Activated T-cell treated with anti-CD3 and anti-CD28 coated beads for 4 hours (primary cell): ENCODE results near the gene NDUFA7.
"Not testable (repeated sequence)": the region's sequence is repeated elsewhere in the genome, so short reads cannot be mapped to it uniquely, and the experiment has no call there.

Source experiments
- DNase-seq: peaks from one replicate; pipeline ENCODE4 v3.0.0-alpha.2; 2020

NDUFA7 gene

DNA sequence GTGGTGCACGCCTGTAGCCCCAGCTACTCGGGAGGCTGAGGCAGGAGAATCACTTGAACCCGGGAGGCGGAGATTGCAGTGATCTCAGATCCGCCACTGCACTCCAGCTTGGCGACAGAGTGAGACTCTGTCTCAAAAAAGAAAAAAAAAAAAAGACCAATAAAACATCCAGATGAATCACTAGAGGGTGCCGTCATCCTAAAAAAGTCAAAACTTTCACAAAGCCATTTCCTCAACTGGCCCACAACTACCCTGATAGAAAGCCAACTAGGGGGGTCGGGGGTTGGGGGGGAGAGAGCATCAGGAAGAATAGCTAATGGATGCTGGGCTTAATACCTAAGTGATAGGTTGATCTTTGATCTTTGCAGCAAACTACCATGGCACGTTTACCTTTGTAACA is 2.3 kb downstream of the NDUFA7 start:
- DNase-seq: not testable (repeated sequence)

DNA sequence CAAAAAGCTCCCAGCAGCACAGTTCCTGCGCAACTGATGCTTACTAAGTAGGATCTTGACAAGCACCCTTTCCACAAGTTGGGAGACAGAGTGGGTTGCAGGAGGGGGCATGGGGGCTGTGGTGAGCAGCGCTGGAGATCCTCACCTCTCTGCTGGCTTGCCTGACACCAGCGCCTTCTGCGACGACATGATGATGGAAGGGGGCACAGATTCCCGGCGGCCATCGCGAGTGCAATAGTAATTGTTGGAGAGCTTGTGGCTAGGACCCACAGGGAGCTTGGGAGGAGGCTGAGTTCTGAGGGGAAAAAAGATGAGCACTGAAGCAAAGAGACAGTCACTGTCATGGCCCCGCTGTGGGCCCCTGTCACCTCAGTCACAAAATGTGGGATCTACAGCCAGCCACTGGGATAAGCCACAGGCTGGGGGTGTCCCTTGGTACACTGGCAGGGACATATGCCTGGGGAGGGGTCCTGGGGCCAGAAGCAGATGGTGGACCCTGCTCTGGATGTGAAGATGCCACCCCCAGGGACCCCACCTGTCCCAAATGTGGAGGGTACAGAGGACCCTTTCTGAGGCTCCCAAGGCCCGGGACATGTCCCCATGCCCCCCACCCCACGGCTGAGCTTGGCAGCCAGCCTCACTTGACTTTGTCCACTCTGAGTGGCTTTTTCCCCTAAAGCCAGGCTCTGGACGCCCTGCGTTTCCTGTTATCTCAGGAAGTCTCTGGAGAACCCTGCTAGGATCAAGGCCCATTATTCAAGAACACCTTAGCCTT is 4.6 kb downstream of the NDUFA7 start:
- DNase-seq: no peak

DNA sequence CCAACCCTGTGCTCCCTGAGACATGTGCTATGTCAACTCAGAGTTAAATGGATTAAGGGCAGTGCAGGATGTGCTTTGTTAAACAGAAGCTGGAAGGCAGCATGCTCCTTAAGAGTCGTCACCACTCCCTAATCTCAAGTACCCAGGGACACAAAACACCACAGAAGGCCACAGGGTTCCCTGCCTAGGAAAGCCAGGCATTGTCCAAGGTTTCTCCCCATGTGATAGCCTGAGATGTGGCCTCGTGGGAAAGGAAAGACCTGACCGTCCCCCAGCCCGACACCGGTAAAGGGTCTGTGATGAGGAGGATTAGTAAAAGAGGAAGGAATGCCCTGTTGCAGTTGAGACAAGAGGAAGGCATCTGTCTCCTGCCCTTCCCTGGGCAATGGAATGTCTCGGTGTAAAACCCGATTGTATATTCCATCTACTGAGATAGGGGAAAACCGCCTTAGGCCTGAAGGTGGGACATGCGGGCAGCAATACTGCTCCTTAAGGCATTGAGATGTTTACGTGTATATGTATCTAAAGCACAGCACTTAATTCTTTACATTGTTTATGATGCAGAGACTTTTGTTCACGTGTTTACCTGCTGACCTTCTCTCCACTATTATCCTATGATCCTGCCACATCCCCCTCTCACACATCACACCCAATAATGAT is 6.1 kb downstream of the NDUFA7 start:
- not testable (repeated sequence) for DNase-seq

DNA sequence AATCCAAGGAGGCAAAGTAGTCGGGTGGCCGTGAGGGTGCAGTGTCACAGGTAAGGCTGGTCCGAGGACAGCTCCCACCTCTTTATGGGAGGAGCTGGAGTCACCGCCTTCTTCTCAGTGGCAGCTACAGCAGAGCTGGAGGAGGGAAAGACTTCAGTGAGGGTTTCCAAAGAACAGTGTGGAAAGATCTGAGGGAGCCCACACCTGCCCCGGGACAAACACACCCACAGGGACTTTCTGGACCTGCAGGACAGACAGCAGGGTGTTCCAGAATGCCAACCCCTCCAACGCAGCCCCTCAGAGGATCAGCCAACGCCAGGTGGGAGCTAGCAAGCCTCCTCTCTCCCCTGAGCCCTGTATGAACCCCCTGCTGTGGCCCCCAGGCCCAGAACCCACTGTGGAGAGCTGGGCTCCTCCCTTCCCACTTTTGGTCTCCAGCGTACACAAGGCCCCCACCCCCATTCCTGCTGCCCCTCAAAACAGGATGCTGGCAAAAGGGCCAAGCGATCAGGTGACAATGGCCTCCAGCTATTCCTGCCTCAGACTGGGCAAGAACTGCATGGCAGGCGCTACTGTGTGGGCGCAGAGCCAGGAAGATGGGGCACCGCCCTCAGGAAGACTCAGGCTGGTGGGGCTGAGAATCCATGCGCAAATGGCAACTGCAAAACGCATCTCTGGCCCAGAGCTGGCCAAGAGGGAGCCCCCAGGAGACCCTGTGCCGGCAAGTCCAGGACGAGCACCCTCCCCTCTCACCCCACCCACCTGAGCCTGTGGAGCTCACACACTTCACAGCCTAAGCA is 9.5 kb downstream of the NDUFA7 start:
- no peak for DNase-seq

DNA sequence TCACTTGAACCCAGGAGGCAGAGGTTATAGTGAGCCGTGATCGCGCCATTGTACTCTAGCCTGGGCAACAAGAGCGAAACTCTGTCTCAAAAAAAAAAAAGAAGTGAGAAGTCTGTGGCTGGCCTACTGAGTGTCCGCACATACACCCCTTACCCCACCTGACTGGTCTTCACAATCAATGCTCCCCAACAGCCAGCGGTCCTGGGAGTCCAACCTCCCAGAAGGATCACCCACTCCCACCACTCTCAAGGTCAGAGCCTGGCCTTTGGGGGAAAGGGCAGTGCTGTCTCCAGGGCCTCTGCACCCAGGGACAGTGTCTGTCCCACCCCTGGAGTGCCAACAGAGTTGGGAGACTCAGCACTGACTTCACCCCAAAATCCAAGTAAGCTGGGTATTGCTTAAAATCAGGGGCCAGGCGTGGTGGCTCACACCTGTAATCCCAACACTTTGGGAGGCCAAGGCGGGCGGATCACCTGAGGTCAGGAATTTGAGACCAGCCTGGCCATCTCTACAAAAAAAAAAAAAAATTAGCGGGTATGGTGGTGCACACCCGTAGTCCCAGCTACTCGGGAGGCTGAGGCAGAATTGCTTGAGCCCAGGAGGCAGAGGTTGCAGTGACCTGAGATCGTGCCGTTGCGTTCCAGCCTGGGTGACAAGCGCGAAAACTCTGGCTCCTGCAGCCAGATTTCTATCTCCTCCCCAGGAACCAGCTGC is 10.7 kb downstream of the NDUFA7 start:
- no peak for DNase-seq

DNA sequence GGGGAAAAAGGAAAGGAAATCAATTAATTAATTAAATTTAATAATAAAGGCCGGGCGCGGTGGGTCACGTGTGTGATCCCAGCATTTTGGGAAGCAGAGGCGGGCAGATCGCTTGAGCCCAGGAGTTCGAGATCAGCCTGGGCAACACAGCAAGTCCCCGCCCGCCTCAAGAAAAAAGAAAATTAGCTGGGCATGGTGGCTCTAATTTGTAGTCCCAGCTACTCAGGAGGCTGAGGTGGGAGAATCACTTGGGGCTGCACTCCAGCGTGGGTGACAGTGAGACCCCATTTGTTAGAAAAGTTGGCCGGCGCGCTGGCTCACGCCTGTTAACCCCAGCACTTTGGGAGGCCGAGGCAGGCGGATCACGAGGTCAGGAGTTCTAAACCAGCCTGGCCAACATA is 12.3 kb downstream of the NDUFA7 start:
- DNase-seq: no peak

DNA sequence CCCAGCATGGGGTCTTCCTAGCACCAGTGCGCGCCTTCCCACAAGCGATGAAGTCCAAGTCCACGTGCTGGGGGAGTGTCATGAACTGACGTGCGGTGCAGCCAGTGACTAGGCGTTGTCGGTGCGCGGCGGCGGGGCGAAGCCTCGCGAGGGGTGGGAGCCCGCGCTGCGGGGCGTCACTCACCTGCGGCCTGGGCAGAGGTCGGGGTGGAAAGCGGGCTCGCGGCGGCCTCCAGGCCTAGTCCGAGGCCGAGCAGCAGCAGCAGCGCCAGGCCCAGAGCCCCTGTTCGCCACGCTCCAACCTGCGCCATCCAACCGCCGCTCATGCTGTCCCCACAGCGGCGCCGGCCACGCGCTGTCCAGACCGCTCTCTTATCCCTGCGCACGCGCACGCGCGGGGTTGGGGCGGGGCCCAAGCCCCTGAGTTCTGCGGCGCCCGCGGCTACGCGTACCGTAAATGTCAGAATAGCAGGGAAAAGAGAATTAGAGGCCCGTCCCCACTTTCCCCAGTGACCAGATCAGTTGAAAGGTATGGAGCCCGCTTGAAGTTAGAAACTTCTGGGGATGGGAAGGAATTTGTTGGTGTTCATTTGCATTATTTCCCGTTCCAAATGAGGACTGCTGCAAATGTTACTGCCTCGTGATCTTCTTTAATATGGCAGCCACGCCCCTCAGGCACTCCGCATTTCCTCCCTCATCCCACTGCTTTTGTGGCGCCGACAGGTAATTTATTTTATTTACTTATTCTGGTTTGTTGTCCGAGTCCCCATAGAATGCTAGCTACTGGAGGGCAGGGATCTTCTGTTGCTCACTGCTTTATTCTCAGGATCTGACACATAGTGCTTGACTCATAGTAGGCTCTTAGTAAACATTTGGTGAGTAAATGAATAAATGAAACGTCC is 13.0 kb downstream of the NDUFA7 start, which contains the start of gene CD320:
Gene CD320 (minus strand): TSS at position 394 of the 902 bp plus-strand sequence. CDS start 68 bp downstream, at position 326.
- DNase-seq: peak; percentile 77

DNA sequence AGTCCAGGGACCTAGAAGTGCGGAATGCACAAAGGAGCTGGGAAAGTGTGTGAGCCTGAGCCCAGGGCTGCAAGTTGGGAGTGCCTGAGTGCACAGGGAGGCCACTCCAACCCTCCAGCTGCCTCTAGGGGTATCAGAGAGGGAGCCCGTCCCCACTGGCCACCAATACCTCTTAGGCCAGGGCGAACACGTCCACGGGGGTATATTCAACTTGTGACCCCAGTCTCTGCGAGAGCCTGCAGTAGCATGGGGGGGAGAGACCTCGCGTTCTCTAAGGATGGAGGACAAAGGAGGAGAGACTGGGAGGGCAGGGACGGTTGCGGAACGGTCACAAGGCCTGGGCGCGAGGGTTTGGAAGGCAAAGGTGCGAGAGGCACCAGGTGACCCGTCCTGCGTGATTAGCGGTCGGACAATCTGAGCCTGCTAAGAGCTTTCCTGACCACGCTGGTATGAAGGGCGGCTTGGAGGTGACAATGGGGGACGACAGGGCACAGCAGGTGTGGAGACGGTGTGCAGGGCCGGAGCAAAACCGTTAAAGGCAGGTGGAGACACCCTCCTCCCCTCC is 13.7 kb downstream of the NDUFA7 start:
- no peak for DNase-seq

DNA sequence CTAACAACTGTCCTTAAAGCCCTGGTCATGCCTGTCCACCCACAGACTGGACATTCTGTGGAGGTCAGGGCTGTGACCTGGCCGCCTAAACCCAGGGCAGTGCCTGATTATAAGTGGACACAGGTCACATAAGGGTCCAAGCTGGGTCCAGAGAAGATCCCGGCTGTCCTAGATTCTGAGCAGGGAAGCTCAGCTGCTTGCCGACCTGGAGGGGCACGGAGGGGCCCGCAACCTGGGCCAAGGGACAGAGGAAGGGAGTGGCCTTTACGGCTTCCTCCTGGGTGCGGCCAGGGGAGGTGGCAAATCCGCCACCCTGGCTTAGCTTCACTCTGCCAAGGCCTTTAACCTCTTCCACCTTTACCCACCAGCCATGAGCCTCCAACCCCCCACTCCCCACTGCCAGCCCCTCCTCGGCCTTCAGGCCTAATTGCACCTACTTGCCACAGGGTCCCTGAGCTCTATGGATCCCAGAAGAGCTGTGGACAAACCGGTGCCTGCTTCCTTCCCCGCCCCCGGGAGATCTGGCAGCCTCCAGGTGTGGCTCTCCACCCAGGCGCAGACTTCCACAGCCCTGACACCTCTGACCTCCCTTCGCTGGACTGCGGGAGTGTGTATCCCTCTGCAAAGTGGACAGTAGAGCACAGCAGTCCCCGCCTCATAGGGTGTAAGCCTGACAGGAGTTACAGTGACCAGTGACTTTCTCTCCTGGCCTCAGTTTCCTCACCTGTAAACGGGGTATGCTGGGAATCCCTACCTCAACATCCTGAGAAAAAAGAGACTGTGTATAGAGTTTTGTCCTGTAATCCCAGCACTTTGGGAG is 14.7 kb downstream of the NDUFA7 start:
- DNase-seq: no peak

DNA sequence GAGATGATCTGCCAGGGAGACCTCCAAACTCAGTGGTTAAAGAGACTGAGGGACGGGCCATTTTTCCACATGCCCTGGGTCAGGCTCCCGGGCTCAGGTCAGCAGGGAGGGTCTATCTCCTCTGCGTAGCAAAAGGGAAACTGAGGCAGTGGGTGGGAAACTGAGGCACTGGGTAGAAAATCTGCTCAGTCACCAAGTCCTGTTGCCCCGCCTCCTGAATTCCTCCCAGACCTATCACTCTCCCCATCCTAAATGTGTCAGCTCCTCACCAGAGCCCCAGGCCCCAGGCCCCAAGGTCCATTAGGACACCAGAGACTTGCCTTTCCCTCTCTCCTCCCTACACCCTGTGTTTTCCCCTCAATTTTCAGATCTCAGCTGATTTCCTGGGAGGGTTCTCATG is 15.4 kb downstream of the NDUFA7 start:
- DNase-seq: no peak

DNA sequence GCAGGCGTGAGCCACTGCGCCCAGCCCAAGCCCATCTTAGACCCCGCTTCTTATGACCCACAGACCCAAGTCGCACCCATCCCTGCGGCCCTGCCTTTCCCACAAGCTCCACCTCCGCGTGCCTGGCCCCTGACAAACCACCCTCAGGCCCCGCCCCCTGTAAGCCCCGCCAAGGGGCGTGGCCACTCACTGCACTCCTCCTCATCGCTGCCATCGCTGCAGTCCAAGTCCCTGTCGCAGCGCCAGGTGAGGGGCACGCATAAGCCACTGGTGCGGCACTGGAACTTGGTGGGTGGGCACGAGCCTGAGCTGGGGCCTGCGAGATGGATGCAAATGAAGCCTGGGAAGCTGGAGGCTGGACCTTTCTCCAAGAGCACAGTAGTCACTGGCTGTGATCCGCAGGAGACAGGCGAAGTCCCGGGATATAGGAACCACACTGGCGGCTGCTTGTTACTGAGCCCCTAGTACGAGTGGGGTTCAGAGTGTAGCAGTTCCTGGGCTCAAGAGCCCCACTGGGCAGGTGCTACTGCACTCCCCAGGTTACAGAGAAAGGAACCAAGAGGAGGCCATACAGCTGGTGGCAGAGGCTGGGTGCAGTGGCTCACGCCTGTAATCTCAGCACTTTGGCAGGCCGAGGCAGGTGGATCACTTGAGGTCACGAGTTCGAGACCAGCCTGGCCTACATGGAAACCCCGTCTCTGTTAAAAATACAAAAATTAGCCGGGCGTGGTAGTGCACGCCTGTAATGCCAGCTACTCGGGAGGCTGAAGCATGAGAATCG is 16.1 kb downstream of the NDUFA7 start:
- no peak for DNase-seq

DNA sequence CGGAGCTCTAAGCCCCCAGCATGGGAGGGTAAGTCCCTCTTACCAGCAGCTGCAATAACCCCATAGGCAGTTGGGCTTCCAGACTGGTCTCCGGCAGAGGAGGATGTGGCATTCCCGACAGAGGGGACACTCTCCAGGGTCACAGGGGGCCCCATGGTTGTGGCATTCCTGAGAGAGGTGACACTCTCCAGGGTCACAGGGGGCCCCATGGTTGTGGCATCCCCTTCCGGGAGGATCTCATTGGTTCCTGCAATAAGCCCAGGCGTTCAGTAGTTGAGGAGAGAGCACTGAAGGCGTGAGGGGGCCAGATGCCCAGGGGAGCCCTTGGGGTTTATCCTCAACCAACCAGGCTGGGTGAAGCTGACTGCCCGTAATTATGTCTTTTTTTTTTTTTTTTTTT is 18.4 kb downstream of the NDUFA7 start:
- no peak for DNase-seq

DNA sequence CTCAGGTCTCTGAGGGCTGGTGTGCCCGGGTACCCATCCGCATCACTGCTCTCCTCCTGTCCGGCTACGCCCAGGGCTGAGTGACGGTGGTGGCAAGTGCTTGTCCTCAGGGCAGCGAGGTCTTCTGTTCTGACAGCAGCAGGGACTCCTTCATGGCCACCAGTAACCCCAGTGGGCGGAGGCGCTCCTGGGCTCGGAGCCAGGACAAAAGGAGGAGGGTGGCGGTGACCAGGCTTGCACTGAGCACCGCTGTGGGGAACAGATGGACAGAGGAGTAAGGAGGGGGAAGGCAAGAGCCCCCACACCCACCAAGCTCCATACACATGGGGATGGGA is 18.9 kb downstream of the NDUFA7 start:
- no peak for DNase-seq

DNA sequence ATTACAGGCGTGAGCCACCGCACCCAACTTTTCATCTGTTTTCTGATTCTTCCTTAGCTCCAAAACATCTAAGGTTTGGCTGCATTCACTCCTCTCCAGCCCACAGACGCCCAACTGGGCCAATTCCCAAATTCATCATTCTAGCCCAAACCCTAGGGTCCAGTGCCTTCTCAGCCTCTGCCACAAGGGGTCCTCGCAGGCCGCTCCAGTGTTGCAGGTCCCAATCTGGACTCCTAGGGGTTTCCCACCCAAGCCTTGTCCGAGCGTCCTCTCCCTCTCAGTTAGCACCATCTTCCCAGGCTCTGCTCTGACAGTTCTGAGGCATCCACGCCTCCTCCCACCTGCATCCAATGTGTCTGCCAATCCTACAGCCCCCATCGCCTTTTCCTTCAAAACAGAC is 29.8 kb downstream of the NDUFA7 start:
- not testable (repeated sequence) for DNase-seq

DNA sequence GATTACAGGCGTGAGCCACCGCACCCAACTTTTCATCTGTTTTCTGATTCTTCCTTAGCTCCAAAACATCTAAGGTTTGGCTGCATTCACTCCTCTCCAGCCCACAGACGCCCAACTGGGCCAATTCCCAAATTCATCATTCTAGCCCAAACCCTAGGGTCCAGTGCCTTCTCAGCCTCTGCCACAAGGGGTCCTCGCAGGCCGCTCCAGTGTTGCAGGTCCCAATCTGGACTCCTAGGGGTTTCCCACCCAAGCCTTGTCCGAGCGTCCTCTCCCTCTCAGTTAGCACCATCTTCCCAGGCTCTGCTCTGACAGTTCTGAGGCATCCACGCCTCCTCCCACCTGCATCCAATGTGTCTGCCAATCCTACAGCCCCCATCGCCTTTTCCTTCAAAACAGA is 44.7 kb downstream of the NDUFA7 start:
- not testable (repeated sequence) for DNase-seq

DNA sequence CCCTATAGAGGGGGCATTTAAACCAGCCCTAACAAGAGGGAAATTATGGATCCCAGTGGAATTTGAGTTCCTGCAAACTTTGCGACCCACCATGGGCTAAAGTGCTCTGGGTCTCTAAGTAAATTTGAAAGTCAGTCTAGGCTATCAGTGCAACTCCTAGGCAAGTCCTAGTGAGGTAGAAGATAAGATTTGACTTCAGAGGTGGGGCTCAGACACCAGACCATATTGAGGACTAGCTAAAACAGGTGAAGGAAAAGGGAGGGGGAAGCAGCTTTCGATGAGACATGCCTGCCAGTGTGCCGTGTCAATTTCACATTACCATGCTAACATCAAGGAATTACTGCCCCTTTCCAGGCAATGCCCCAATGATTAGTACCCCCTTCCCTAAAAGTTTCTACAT is 51.5 kb downstream of the NDUFA7 start:
- no peak for DNase-seq

DNA sequence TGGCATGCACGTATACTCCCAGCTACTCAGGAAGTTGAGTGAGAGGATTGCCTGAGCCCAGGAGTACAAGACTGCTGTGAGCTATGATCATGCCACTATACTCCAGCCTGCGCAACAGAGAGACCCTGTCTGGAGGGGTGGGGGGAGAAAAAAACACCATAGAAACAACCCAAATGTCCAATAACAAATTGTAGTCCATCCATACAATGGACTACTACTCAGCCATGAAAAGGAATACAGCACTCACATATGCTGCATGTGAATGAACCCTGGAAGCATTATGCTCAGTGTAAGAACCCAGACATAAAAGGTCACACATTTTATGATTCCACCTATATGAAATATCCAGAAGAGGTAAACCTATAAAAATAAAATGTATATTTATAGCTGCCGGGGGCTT is 55.3 kb downstream of the NDUFA7 start:
- no peak for DNase-seq

DNA sequence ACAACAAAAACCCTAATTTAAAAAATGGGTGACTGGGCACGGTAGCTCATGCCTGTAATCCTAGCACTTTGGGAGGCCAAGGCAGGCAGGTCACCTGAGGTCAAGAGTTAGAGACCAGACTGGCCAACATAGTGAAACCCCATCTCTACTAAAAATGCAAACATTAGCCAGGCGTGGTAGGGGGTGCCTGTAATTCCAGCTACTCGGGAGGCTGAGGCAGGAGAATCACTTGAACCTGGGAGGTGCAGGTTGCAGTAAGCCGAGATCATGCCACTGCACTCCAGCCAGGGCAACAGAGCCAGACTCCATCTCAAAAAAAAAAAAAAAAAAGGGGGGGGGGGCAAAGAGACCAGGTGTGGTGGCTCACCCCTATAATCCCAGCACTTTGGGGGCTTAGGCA is 56.9 kb downstream of the NDUFA7 start:
- not testable (repeated sequence) for DNase-seq

DNA sequence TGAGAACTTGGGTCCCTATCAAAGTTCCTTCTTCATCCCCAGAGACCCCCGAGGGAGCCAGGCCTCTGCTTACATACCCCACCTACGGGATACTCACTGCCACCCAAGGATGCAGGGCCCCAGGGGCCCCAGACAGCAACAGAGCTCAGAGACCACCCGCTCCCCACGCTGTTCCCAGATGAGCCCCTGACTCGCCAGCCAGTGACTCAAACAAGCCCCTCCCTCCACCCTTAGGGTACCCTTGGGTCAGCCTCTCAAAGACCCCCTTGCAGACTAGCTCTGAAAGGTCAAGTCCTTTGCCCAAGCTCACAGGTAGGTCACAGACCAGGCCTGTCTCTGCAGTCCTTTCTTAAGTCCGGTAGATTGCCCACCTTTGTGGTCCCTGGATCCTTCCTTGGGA is 58.7 kb downstream of the NDUFA7 start:
- DNase-seq: no peak

DNA sequence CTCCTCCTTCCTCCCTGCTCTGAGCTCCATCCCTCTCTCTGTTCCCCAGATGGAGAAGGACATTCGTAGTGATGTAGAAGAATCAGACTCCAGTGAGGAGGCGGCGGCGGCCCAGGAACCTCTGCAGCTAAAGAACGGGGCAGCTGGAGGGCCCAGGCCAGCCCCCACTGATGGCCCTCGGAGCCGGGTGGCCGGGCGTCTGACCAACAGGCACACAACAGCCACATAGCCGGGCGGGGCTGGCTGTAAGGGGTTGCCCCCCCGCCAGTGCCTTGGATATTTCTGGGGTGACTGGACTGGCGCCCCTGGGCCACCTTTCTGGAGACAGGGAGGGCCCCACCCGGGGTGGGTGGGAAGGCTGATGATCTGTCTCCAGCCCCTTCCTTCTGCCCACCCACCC is 59.3 kb downstream of the NDUFA7 start:
- no peak for DNase-seq
